ENCODE results near the gene RAB7B.
A peak's percentile ranks its signal among the peaks of the same experiment; 100 is the strongest.
"Not testable (repeated sequence)": the region's sequence is repeated elsewhere in the genome, so short reads cannot be mapped to it uniquely, and the experiment has no call there.

The RAB7B gene

DNA sequence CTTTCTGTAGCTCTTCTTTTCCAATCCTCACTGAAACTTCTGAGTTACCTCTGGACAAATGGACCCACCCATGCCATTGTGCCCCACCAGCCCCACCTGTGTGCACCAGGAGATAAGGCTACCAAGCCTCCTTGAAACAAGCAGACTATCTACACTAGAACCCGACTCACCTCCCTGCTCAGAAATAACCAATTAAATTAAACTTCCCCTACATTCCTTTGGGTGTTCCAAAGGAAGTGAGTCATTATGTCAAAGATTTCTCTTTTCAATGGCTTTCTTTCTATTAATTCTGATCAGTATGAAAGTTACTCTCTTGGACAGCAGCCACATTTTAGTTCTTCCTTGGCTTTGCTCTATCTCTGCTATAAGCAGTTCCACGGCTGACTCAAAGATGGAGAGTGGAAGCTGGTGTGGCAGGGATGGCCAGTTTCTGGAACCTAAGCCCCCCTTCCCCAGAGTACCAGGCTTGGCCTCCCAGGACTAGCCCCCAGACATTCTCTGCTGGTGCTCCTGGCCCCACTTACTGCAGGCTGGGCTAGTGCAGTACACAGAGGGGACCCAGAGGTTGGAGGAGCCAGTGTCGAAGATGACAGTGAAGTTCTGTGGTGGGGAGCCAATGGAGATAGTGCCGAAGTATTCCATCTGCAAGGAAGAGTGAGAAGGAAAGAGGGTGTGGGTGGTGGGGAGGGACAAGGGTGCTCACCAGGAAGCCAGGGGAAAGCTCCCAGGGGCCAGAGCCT lies 18.6 kb upstream of the RAB7B start:
- DNase-seq: no peak

DNA sequence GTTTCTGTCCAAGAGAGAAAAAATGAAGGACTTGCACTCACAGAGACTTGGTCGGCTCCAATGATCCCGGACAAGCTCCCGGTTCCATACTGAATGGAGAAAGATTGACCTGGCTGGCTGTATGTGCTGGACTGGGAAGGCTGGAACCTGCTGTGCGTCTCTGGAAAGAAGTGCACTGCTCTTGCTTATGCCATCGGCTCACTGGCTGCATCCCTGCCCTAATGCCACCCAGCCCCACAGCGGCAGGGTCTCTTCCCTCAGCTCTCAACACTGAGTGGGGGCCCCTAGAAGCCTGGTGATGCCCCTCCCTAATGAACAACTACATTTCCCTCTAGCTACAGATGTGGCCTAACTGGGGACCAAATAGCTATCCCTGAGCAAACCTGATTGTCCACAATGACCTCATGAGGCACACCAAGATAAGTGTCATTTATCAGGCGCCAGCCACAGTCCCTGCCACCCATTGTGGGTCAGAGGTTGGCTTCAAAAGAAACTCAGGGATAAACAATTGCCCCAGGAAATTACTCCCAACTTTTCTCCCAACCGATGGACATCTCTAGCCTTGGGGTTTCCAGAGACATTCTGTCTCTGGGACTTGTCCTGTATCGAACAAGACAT lies 17.9 kb upstream of the RAB7B start:
- no peak for DNase-seq

DNA sequence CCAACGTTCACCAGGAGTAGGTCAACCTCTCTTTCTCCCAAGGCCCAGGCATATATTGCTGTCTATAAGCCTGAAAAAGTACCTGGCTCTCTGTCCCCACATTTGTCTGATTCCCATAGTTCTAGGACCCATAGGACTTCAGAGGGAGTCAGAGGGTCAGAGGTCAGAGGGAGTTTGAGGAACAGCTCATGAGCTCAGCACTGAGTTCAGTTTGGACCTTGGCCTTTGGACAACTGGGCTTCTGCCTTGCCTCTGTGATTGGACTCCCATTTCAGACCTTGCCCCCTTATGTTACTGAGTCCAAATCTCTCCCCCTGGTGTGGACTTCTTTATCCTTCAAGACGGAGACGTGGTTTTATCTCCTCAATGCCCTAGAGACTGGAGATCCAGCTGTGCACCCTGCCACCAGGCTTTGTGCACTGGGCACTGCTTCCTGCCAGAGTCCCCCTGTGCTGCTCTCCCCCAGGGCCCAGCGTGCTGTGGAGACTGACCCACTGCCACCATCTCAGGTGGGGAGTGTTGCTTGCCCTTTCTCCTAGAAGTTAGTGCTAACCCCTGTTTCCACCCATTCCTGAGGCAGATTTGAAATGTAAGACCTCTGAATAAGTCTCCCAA lies 17.3 kb upstream of the RAB7B start:
- DNase-seq: no peak

DNA sequence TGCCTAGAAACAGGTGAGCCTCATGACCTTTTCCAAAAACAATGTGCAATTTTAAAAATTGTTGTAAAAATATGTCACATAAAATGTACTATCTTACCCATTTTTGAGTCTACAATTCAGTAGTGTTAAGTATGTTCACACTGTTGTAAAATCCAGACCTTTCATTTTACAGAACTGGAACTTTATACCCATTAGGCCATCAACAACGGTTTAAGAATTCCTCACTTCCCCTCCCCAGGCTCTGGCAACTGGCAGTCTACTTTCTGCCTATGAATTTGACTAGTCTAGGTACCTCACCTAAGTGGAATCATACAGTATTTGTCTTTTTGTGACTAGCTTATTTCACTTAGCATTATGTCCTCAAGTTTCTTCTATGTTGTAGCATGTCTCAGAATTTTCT lies 11.9 kb upstream of the RAB7B start:
- DNase-seq: no peak

DNA sequence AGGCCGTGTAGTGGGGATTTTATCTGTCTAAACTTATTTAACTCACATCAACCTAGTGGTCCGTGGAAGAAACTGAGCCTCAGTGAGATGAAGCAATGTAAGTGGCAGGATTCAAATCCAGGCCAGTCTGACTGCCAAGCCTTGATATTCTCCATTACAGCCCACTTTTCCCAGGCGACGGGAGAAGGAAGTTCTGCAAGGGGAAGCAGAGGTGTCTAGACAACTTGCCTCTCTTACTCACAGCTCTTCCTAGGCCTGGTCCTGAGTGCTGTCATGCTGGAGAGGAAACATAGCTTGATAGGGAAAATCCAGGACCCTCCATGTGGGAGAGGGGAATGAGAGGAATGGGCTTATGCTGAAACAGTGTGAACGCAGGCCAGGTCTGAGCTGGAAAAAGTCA lies 11.4 kb upstream of the RAB7B start:
- no peak for DNase-seq

DNA sequence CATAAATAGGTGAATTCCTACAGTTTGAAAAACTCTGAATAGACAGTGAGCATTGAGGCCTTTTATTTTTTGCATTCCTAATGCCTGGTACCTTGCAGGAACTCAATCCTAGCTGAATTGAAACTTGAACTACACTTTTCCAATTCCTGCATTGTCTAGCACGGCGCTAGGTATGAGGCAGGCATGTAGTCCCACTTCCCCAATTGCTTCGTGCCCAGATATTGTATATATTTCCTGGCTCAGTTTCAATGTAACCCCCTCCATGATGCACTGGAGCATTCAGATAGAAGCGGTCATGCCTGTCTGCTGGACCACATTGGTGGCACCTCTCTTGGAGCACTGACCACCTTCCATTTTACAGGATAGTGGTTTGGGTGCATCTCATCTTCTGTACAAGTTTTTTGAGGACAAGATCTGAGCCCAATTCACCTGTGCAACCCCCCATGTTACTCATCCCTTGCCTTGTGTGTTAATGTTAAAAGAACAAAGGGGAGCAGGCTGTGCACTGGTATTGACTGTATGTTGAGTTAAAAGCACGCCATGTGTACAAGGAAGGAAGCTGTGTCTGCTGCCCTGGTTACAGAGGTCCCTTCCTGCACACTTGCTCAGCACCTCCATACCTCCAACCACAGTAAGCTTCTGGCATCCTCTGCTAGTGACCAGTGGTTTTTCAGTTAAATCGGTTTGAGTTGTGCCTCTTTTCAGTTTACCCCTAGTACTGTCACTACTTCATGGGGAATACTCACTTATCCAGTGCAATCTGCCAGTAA lies 10.0 kb upstream of the RAB7B start:
- no peak for DNase-seq

DNA sequence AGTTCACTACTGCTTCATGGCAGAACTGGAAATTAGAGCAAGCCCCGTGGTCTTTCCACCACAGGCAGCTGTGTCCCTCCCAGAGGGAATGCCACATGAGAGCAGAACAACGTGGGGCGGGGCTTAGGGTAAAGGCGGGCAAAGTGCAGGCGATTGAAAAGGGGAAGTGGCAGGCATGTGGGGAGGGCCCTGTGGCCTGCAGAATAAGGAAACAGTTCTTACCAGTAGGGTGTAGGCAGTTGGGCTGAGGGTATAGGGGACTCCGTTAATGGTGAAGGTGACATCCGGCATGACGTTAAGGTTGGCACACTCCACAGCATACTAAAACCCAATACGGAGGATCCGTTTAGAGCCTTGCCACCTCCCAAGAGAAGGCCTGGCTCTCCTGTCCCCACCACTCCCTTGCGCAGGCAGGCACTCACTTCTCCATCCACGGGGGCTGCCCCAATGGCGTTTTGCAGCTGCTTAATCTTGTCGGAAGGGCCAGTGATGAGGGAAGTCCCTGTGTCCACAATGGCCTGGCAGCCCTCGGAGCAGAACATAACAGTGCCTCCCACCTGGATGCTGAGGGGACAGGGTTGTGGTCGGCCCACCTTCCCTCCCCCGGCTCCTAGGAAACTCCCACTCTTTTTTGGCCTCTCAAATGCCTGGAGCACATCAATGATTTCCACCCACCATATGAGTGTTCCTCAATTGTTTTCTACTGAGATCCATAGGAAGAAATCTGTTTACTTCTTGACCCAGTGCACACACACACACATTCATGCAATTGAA lies 9.1 kb upstream of the RAB7B start:
- no peak for DNase-seq

DNA sequence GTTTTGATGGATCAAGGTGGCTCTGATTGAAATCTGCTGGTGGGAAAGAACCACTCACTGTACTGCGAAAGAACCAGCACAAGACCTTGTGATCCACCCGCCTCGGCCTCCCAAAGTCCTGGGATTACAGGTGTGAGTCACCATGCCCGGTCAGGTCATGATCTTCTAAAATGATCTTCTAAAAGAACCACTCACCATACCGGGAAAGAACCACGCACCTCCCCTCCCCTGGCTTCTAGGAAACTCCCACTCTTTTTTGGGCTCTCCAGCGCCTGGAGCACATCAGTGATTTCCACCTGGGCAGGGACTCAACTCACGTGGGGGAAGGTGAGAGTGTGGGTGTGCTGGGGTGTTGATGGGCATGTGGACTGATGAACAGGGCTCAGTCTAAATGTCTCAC lies 7.9 kb upstream of the RAB7B start:
- DNase-seq: no peak

DNA sequence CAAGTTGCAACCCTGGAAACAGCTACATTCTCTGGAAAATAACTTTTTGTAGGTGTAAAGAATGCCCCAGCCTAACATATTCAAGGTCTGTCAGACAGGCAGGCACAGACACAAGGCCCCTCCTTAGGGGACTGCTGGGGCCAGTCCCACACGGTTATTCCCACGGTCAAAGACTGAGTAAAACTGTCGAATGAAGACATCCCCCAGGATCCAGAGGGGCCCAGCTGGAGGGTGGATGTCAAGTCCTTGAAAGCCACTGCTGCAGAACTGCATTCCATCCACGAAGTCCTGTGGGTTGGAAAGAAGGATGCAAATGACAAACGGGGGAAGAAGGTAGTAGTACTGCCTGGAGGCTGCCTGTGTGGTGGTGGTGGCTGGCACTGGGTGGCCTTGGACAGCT lies 6.9 kb upstream of the RAB7B start:
- DNase-seq: no peak

DNA sequence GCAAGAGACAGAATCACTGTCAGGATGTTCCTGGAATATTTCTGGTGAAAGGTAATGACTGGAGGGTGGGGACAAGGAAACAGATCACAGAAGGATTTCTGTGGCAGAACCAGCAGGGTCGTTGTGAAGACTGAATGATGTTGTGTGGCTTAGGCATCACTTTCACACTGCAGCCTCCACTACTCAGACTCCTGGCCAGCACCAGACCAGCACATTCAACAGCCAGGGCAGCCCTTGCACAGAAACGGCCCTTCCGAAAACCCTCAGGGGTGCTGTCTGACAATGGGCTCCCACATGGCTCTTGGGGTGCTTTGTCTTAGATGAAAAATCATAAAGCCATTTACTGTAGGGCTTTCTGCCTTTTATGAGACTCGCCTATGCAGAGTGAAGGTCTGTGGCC lies 3.8 kb upstream of the RAB7B start:
- DNase-seq: no peak

DNA sequence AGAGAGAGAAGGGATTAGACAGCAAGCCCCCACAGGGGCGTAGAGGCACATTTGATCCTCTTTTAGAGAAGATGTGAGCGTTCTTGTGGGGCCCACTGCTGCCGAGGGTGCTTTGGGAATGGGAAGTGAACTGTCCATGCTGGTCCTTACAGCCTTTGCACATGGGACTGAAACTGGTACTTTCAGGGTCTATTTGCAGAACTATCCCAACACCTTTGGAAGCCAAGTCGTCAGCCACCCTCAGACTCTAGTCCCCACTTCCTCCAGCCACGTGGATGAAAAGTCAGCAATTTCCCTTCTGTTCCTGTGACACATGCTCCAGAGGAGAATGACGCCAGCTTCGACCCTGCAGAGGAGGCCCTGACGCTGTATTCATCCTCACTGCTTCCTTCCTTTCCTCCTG lies 2.6 kb upstream of the RAB7B start:
- DNase-seq: no peak

DNA sequence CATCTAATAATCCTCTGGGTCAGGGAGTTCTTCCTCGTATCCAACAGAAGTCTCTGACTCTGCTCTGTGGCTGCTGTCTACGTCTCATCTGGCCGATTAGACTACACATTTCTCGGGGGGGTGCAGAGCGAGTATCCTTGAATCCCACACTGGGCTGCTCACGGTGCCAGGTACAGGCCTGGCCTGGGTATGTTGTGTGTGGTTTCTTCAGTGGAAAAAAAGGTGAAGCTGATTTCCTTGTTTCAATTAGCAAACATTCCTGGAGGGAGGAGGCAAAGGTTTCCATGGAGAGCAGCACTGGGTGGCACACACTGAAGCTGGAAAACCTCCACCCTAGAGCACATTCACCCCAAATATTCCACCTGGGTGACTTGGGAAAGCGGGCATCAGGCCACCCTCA lies 2.0 kb upstream of the RAB7B start:
- no peak for DNase-seq

DNA sequence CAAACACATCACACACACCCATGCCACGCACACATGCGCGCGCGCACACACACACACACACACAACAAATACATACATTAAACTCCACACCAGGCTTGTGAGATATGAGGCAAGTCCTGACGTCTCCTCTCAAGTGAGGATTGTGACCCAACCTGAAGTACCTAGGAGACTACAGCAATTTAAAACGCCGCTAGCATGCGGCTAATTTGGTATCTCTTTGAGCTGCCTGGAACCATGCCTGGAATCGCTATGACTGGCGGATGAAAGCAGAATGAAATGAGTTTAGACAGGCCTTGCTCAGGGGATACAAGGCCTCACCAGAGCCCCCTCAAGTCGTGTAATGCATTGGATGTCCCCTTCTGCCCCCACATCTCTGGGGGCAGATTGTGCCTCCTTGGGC lies 1.6 kb upstream of the RAB7B start:
- DNase-seq: no peak

DNA sequence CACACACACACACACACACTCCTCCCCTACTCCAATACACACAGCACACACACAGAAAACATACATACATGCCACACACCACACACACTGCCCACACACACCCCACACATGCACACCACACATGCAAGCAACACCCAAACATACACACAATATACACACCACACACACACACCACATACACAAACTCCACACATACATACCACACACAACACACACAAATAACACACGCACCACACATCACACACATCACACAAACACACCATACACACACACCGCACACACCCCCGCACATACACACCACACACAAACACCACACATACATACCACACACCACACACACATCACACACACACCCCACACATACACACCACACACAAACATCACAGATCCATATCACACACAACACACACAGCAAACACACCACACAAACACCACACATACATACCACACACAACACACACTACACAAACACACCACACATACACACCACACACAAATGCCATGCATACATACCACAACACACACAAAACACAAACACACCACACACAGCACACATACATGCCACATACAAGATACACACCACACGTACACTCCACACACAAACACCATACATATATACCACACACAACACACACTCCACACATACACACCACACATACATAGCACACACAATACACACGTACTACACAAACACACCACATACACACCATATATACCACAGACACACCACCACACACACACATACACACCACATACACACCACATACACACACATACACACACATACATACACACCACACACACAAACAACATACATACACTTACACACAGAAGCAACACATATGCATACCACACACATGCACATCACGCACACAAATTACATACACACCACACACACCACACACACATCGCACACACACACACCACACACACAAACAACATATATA lies 932 bp upstream of the RAB7B start:
- DNase-seq: no peak

DNA sequence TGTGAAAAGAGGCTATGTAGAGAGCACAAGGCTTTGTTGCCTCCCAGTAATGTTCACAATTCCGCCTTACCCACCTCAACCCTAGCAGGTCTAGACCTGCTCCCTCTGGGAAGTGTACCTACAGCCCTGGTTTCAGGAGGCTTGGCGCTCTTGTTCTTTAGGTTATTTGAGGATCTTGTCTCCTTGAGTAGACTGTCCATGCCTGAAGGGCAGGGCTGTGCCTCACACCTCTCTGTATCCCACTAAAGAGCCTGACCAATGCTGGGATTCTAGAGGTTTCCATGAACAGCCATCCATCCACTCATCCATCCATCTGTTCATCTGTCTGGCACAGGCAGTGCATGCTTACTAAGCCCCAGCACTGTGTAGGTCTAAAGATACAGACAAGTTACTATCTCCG lies 1.0 kb downstream of the RAB7B start:
- no peak for DNase-seq

DNA sequence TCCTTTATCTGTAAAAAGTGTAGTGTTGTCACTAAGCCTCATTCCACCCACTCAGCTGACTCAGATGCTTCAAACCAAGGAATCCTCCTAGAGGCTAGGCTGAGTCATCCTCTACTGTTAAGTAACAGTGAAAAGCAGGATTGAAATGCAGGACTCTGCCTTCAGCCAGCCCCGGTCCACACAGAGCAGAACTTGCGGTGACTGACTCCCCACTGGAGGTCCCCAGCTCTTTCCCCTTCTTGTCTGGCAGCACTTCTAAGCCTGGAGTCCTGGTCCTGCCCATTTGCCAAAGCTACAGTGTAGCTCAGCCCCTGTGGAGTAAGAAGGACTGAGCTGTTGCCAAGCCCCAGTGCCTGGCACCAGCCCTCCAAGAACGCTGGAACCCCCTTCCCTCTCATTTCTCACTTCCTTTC lies 1.7 kb downstream of the RAB7B start:
- DNase-seq: peak; percentile 65

DNA sequence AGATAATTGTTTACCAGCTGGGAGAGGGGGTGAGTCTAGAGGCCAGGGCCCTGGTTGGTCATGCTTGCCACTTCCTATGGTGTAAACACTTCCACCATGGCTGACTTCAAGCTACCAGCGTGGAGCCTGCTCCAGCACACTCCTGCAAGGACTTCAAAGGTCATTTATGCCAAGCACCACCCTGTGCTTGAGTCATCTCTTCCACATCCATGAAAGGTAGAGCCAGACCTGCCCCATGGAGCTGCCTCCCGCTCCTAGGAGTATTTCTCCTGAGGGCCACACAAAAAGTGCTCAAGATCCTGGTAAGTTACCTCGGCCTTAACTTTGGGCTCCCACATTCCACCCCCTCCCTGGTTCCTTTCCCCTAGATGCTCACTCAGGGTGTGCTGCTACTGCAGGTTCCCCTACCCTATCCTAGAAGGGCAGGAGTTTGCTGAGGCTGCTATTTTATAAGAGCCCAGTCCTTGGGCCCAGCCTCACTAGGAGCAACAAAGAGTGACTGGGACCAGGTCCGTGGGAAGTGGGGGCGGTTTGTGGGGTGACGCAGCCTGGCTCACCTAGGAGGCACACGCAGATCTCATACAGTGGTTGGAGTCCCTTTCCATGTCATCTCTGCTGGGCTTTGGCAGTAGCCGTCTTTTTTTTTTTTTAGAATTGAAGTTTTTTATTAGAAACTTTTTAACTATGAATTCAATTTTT lies 2.4 kb downstream of the RAB7B start:
- DNase-seq: no peak

DNA sequence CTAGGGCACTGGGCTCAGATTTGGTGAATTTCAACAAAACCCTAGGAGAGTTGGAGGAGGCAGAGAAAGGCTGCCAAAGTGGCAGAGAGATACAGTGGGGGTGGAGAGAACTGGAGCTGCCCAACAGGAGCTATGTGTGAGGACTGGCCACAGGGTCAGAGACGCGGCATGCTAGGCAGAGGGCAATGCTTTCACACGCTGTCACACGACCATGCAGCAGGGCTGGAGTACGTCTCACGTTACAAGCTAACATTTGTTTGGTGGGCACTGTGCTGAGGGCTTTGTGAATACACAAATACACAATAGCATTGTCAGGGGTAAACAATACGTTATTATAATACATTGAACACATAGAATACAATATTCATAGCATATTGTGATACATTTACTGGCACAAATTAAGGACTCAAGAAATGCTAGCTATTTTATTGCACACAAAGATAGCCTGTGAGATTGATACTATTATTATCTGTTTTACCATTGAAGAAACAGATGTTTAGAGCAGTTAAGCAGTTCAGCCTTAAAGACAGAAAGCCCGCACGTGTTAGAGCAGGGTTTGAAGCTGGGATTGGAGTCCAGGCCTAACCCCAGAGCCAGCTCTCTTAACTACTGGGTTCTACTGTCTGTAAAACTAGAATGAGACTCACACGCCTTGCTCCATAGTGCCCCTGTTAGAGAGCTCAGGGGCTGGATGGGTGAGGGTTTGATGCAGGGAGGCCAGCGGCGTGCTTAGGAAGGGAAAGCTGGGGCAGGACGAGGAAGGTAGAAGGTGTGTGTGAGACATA lies 4.5 kb downstream of the RAB7B start:
- DNase-seq: no peak

DNA sequence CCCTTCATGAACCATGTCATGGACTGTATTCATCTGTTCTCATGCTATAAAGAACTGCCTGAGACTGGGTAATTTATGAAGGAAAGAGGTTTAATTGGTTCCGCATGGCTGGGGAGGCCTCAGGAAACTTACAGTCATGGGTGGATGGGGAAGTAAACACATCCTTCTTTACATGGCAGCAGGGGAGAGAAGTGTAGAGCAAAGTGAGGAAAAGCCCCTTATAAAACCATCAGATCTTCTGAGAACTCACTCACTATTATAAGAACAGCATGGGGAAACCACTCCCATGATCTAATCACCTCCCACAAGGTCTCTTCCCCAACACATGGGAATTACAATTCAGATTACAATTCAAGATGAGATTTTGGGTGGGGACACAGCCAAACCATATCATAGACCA lies 6.6 kb downstream of the RAB7B start:
- not testable (repeated sequence) for DNase-seq

DNA sequence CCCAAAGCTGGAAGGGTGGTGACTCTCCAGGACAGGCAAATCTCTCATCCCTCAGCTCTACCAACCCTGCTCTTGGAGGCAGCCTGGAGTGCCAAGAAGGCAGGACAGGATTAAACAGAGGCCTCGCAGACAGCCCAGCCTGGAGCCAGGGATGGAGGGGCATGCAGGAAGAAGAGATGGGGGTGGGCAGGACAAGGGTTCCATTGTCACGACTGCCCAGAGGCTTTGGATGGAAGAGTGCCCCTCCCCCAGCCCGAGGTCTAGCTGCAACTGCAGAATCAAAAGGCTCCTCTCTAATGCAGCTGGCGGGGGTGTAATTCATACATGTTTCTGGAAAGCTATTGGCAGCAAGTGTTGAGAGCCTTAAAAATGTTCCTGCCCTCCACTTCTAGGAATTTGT lies 8.8 kb downstream of the RAB7B start:
- no peak for DNase-seq

Data from T1000 (cell line).